Activated B cell treated with CpG ODN at 0.5 μM for 24 hours (primary cell): Measurements from ENCODE around the gene PDE4B. TPM values are rescaled to one million over a fixed set of nuclear protein-coding genes. Genes with fewer than 3 reads are reported as not detected.

Experiments used
- ATAC-seq: fragments of 200-7000 bp; cut with Tn5 transposase; one replicate; pipeline ENCODE4 v1.10.0; 2021; ENCODE audit warnings: low read depth, mild to moderate bottlenecking, moderate library complexity
- CTCF ChIA-PET: fragments of 350-600 bp; sonication (Branson Sonifier 250); formaldehyde crosslinking; loops from one replicate; lab custom pipeline; 2021; ENCODE audit warnings: antibody characterized with exemption; lab: Charles Lee
- POLR2A ChIA-PET: fragments of 350-600 bp; sonication (Branson Sonifier 250); formaldehyde crosslinking; loops from one replicate; lab custom pipeline; 2021; ENCODE audit warnings: antibody characterized with exemption; lab: Charles Lee
- DNase-seq: peaks from one replicate; pipeline ENCODE4 v3.0.0; 2022
- H3K27ac Mint-ChIP-seq: one replicate; pipeline ENCODE4 v1.8.0; 2020; ENCODE audit warnings: mixed read lengths
- H3K27me3 Mint-ChIP-seq: one replicate; pipeline ENCODE4 v1.8.0; 2021; ENCODE audit warnings: mixed read lengths
- H3K36me3 Mint-ChIP-seq: one replicate; pipeline ENCODE4 v1.8.0; 2021; ENCODE audit warnings: low read depth, mixed read lengths
- H3K4me1 Mint-ChIP-seq: one replicate; pipeline ENCODE4 v1.8.0; 2021; ENCODE audit warnings: mixed read lengths
- H3K4me3 Mint-ChIP-seq: one replicate; pipeline ENCODE4 v1.8.0; 2020; ENCODE audit warnings: mild to moderate bottlenecking, mixed read lengths
- H3K9me3 Mint-ChIP-seq: one replicate; pipeline ENCODE4 v1.8.0; 2020; ENCODE audit warnings: mixed read lengths
- intact Hi-C: fragments of 100-400 bp; cut with micrococcal nuclease; formaldehyde crosslinking; loops from one replicate; pipeline ENCODE4 v1.15.1; 2024
- total RNA-seq: library from RNA; stranded (reverse); gene quantifications from 2 replicates; pipeline ENCODE4 v1.2.3, GENCODE V29; 2022
- TF ChIP-seq, protein P1 (sequence below): fragments of 200-600 bp; IDR thresholded peaks from one replicate; pipeline ENCODE4 v1.8.0; 2022; ENCODE audit warnings: antibody characterized with exemption, mild to moderate bottlenecking

Gene PDE4B
- total RNA-seq, 1 donor from 2014 or later: 84.1 TPM

DNA sequence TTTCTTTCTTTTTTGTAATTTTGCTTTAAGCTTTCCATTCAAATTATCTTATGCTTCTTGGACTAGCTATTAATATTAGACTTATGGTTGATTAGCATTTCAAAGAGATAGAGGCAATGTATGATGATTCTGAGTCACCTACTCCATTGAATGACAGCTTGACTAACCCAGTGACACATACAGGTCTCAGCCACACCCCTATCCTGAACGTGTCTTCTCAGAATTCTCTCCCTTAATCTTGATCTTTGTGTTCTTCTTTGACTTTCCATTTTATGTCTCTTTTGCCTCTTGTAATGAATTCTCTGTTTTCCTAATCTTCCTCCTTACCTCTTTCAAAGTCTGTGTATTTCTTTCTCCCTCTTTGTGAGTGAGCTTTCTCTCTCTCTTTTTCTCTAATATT, 241.1 kb downstream of the PDE4B start:
- no peak overlapping the region for H3K4me3 Mint-ChIP-seq
- POLR2A ChIA-PET: no interaction called here
- H3K27ac Mint-ChIP-seq: no peak overlapping the region
- no peak for DNase-seq
- peaks cover 1% of the 10 kb centered on the region for H3K27me3 Mint-ChIP-seq
- TF ChIP-seq, protein P1, sequence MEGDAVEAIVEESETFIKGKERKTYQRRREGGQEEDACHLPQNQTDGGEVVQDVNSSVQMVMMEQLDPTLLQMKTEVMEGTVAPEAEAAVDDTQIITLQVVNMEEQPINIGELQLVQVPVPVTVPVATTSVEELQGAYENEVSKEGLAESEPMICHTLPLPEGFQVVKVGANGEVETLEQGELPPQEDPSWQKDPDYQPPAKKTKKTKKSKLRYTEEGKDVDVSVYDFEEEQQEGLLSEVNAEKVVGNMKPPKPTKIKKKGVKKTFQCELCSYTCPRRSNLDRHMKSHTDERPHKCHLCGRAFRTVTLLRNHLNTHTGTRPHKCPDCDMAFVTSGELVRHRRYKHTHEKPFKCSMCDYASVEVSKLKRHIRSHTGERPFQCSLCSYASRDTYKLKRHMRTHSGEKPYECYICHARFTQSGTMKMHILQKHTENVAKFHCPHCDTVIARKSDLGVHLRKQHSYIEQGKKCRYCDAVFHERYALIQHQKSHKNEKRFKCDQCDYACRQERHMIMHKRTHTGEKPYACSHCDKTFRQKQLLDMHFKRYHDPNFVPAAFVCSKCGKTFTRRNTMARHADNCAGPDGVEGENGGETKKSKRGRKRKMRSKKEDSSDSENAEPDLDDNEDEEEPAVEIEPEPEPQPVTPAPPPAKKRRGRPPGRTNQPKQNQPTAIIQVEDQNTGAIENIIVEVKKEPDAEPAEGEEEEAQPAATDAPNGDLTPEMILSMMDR: no peak
- no peaks in the 10 kb centered on the region for H3K4me1 Mint-ChIP-seq
- ATAC-seq: no peak
- CTCF ChIA-PET: no interaction called here
- no peaks in the 10 kb centered on the region for H3K36me3 Mint-ChIP-seq
- intact Hi-C loops: no loop called here
- H3K9me3 Mint-ChIP-seq: peaks cover 14% of the 10 kb centered on the region

DNA sequence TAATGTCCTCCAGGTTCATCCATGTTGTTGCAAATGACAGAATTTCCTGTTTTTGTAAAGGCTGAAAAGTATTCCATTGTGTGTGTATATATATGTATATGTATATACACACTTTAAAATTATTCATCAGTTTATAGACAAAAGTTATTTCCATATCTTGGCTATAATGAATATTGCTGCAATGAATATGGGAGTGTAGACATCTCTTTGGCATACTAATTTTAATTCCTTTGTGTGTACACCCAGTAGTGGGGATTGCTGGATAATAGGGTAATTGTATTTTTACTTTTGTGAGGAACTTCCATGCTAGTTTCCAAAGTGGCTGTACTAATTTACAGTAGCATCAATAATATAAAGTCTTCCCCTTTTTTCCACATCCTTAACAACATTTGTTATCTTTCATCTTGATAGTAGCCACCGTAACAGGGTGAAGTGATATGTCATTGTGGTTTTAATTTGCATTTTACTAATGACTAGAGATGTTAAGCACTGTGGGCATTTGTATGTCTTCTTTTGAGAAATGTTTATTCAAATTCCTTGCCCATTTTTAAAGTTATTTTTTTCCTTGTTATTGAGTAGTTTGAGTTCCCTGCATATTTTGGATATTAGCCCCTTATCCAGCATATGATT, 243.0 kb downstream of the PDE4B start:
- ATAC-seq (no peak), DNase-seq (no peak)
- no peak overlapping the region for H3K4me3 Mint-ChIP-seq
- no peaks in the 10 kb centered on the region for H3K36me3 Mint-ChIP-seq
- H3K9me3 Mint-ChIP-seq: peaks cover 6% of the 10 kb centered on the region
- H3K4me1 Mint-ChIP-seq: no peaks in the 10 kb centered on the region
- H3K27ac Mint-ChIP-seq: no peak overlapping the region
- ChIA-PET POLR2A (no interaction called here), CTCF (no interaction called here)
- TF ChIP-seq, protein P1: no peak
- H3K27me3 Mint-ChIP-seq: peaks cover 1% of the 10 kb centered on the region
- intact Hi-C loops: no loop called here

DNA sequence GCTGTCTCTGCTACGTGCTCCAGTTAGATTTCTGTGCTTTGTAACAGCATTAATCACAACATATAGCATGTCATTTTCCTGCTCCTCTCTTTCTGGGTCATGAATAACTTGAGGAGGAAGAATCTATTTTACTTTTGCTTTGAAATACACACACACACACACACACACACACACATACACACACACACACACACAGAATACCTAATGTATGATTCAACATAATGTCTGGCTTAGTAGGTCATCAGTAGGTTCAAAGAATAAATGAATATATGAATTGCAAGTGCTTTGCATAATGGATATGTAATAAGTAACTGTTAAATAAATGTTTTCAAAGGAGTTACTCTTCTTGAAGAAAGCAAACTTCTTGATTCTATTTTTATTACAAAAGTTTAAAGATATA, 249.0 kb downstream of the PDE4B start:
- H3K27me3 Mint-ChIP-seq: peaks cover 6% of the 10 kb centered on the region
- H3K36me3 Mint-ChIP-seq: no peaks in the 10 kb centered on the region
- ChIA-PET POLR2A (no interaction called here), CTCF (no interaction called here)
- H3K27ac Mint-ChIP-seq: no peak overlapping the region
- H3K4me3 Mint-ChIP-seq: no peak overlapping the region
- TF ChIP-seq, protein P1: no peak
- intact Hi-C loops: no loop called here
- H3K9me3 Mint-ChIP-seq: peaks cover 6% of the 10 kb centered on the region
- ATAC-seq: no peak
- H3K4me1 Mint-ChIP-seq: no peaks in the 10 kb centered on the region
- no peak for DNase-seq

DNA sequence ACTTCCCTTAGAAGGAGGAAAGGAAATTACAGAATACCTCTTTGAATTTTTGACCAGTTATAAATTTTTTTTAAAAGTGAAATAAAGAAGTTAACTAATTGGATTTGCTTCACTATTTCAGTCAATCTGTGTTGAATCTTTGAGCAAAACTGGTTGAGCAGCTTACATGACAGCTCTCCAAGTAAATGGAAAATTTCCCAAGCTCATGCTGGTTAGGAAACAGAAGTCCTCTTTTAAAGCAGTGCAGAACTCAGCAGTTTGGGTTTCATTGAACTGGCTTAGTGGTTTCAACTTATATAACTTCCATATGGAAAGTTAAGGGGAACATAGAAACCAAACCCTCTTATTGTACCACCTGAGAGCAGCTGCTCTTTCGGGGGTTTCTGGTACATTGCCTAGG, 250.5 kb downstream of the PDE4B start:
- ATAC-seq: no peak
- H3K9me3 Mint-ChIP-seq: peaks cover 2% of the 10 kb centered on the region
- POLR2A ChIA-PET: no interaction called here
- H3K27me3 Mint-ChIP-seq: peaks cover 9% of the 10 kb centered on the region
- DNase-seq: no peak
- no peaks in the 10 kb centered on the region for H3K36me3 Mint-ChIP-seq
- CTCF ChIA-PET: no interaction called here
- no peaks in the 10 kb centered on the region for H3K4me1 Mint-ChIP-seq
- no peak overlapping the region for H3K27ac Mint-ChIP-seq
- TF ChIP-seq, protein P1: no peak
- no peak overlapping the region for H3K4me3 Mint-ChIP-seq
- intact Hi-C loops: no loop called here

DNA sequence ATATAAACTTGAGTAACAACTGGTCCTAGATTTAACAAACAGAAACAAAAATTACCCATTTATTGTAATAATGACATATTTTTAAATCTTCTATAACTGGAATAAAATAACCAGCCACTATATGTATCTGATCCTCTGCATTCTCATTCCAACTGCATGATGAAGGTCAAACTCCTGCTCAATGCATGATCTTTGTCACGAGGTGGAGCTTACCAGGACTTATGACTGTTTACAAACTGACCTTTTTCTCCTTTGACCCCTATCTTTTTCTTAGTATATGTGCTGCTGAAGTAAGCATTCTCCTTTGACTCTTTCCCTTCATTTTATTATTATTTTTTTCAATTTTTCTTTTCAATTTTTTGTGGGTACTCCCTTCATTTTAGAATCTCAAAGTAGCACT, 252.2 kb downstream of the PDE4B start:
- H3K36me3 Mint-ChIP-seq: no peaks in the 10 kb centered on the region
- CTCF ChIA-PET: no interaction called here
- H3K9me3 Mint-ChIP-seq: no peaks in the 10 kb centered on the region
- POLR2A ChIA-PET: interaction anchor here (0.7 kb wide), 1 partner anchor 9 kb away, joined by 3 read pairs; no protein-coding TSS in a partner anchor
- no peaks in the 10 kb centered on the region for H3K4me1 Mint-ChIP-seq
- intact Hi-C loops: no loop called here
- ATAC-seq (no peak), DNase-seq (no peak)
- TF ChIP-seq, protein P1: no peak
- peaks cover 9% of the 10 kb centered on the region for H3K27me3 Mint-ChIP-seq
- no peak overlapping the region for H3K27ac Mint-ChIP-seq
- H3K4me3 Mint-ChIP-seq: no peak overlapping the region
